HG02981 (cell line): Measurements from ENCODE around the gene ZNF735.
"Not testable (repeated sequence)": the region's sequence is repeated elsewhere in the genome, so short reads cannot be mapped to it uniquely, and the experiment has no call there.

ENCODE experiments used
- ATAC-seq: cut with Tn5 transposase; IDR thresholded peaks from one replicate; pipeline ENCODE4 v1.9.1; 2021; ENCODE audit warnings: mild to moderate bottlenecking, moderate library complexity; ENCODE audit not compliant: unreplicated experiment

ZNF735 gene

DNA sequence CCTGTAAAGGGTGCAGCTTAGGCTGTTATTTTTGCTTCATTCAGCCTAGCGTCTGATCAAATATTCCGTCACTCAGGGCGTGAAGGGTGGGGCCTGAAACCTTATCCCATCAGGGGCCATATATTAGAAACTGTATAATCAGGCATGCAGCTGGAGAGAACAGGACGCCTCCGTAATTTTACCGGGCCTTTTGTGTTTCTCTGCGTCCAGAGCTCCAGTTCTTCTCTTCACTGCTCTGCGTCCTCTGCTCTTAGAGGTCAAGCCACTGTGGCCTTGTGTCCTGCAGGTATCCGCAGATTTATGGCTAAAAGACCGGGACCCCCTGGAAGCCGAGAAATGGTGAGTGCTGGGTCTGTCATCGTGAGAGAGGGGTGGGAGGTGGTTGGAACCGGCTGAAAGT is at the start of gene ZNF735:
Gene ZNF735, plus strand, starts transcription at position 301 of the 400 bp plus-strand sequence. Its CDS starts 0 bp downstream, at position 301.
- ATAC-seq, result no peak

DNA sequence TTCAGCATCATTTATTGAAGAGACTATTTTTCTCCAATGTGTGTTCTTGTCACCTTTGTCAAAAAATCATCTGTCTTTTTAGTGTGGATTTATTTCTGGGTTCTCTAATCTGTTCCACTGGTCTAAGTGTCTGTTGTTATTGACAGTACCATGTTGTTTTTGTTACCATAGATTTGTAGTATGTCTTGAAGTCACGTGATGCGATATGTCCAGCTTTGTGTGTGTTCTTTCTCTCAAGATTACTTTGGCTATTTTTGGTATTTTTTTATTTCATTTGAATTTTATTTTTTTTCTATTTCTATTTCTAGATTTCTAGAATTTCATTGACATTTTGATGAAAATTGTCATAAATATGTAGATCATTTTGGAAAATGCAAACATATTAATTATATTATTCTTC is 36.0 kb upstream of the ZNF735 start:
- ATAC-seq, result not testable (repeated sequence)

DNA sequence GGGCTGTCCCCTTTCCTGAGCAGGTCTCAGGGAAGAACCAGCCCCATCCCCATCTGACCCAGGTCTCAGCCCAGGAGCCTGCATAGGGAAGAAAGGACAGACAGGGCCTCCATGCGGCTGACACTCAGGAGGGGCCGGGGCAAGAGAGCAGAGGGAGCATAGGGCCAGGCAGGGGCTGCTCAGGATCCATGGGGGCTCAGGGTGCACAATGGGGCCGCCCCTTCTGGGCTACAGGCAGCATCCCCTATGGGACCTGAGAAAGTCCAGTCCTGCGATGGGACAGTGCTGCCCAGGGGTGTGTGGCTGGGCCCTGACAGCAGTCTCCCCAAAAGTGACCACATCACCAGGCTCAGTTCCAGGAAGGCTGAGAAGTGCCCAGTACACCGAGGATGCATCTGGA is 32.7 kb upstream of the ZNF735 start:
- no peak for ATAC-seq

DNA sequence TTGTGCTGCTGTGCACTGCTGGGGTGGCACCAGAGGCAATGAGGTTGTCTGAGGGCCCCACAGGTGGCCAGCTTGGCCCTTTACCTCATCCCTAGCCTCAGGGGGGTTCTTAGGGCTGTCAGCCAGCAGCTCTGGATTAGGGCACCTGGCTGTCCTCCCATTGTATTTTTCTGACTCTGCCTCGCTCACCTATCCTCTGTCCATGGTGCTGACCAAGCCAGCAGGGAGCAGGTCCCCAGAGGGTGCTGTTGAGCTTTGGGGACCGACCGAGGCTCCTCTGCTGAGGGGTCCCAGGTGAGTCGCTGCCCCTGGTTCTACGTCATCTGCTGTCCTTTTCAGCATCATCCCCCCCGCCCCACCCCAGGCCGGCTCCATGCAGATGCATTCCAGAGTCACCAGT is 32.1 kb upstream of the ZNF735 start:
- no peak for ATAC-seq

DNA sequence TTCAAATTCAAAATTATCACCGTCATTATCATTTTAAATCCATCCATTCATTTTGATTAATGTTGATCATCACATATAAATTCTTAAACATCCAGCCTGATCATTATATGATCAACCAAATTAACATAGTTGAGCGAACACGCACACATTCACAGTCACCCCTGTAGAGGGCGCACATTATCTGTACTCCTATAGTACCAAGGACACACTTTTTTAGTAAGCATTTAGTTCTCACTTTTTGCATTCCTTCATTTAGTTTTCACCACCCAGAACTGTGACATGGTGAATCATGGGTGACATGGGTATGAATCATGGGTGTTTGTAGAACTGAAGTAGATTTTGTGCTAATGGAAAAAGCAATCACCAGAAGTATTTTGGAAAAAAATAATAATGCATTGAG is 26.0 kb upstream of the ZNF735 start:
- no peak for ATAC-seq

DNA sequence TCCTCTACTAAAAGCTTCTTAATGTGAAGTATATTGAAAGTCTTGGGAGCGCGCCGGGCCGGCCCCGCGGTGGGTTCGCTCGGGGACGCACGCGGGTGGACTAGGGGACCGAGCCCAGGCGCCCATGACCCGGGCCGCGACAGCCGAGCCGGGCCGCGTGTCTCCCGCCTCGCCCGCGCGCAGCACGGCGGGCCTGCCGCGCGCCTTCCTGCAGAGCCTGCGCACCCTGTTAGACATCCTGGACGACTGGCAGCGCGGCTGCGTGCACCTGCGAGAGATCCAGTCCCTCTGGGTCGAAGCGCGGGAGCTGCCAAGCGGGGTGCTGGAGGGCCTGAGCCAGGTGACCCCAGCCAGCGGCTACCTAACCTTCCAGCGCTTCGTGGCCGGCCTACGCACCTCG is 25.4 kb upstream of the ZNF735 start:
- no peak for ATAC-seq

DNA sequence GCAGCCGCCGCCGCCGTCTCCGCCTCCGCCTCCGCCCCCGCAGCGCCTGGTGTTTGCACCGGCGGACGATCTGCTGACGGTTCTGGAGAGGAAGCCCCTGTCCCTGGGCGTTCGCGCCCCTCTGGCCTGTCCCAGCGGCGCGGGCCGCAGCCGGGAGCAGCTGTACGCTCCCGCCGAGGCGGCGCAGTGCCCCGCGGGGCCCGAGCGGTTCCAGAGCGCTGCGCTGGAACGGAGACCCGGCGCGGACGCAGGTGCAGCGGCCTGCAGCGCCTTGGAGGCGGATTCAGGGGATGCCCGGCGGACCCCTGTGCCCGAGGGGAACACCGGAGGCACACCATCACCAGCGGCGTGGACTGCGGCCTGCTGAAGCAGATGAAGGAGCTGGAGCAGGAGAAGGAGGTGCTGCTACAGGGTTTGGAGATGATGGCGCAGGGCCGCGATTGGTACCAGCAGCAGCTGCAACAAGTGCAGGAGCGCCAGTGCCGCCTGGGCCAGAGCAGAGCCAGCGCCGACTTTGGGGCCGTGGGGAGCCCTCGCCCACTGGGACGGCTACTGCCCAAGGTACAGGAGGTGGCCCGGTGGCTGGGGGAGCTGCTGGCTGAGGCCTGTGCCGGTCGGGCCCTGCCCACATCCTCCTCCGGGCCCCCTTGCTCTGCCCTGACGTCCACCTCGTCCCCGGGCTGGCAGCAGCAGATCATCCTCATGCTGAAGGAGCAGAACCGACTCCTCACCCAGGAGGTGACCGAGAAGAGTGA is 24.8 kb upstream of the ZNF735 start:
- no peak for ATAC-seq

DNA sequence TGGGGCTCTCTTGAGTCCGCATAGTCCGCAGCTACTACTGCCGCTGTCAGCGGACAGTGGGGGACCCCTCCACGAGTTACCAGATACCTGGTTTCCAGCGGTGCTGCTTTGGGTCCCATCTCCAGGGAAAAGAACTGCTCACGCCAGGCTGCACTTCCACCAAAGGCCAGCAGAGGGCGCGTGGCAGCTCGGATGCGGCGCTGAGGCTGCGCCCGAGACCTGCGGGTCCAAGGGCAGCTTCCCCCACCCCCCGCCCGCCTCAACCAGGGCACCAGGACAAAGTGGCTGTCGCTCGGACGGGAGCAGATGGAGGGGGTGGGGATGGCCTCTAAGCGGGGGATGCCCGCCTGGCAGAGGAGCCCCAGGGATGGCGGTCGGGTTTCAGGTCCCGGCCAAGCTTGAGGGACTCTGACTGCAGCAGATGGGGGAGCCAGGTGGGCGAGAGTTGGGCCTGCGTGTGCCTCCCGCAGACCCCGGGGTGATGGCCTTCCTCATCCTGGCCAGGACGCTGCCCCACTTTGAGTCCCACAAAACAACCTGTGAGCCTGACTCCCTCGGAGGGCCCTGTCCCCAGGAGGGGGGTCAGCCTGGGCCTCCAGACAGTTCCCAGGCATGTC is 23.8 kb upstream of the ZNF735 start:
- ATAC-seq, result no peak

DNA sequence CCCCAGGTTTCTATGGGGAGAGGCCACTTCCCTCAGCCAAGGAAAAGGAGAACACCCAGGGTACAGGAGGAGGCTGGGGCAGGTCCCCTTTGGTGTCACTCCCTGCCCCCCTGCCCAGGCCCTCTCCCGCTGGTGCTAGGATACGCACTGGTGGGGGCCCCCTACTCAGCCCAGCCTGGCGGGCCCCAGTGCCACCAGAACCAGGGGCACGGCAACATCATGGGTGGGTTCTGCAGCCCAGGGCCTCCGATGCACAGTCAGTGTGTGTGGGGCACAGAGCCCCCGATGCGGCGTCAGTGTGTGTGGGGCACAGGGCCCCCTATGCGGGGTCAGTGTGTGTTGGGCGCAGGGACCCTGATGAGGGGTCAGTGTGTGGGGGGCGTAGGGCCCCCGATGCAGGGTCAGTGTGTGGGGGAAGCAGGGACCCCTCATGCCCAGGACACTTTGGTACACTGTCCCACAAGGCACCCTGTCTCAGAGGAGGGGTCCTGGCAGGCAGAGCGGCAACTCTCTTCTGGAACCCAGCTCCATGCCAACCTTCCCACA is 23.1 kb upstream of the ZNF735 start:
- no peak for ATAC-seq

DNA sequence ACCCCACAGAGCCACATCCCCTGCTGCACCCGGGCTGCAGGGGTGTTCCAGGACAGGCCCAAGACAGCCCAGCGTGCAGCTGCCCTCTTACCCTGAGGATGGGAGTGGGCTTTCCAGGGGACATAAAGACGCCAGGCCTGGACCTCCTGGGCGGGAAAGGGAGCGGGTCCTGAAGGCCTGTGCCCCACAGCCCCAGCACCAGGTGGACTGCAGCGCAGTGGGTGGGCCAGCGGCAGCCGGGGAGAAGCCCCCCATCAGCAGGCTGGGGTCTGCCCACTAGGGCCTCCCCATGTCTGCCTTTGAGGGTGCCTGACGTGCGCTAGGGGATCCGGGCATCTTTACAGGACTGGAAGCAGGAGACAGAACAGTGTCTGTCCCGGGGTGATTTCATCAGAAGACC is 22.6 kb upstream of the ZNF735 start:
- ATAC-seq, result no peak

DNA sequence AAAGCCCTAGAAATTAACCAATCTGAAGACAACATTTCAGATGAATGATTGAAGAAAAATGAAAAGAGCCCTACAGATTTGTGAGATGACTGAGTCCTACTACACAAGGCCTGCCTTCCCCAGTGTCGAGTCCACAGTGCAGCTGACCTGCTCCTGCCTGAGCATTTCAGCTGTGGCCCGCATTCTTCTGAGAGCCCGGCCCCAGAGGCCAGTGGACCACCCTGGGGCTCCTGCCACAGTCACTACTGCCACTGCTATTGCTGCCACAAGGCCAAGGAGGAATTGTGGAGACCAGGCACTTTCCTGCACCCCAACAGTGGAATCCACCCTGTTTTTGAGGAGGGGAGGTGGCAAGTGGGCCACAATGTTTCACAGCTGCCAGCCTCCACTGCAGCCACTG is 19.6 kb upstream of the ZNF735 start:
- ATAC-seq, result no peak

DNA sequence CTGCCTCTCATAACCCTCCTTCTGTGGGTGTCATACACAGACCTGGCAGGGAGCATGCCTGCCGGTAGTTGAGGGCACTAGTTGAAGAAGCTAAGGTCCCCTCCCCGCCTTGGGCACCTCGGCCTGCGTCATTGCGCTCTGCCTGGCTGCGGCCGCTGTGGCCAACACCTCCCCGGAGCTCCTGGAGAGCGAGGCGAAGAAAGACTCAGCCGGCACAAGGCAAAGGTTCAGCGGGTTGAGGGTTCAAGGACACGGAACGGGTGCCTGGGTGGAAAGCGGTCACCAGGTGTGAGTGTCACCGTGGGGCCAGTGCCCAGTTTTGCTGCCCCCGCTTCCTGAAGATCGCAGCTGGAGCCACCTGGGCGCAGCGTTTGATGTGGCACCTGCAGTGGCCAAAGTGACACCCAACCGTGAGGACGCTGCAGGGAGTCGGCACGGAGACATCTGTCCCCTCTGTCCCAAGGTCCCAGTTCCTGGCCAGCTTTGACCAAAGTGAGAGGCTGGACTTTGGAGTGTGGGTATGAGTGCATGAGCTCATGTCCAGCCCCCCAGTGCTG is 14.8 kb upstream of the ZNF735 start:
- ATAC-seq, result no peak

DNA sequence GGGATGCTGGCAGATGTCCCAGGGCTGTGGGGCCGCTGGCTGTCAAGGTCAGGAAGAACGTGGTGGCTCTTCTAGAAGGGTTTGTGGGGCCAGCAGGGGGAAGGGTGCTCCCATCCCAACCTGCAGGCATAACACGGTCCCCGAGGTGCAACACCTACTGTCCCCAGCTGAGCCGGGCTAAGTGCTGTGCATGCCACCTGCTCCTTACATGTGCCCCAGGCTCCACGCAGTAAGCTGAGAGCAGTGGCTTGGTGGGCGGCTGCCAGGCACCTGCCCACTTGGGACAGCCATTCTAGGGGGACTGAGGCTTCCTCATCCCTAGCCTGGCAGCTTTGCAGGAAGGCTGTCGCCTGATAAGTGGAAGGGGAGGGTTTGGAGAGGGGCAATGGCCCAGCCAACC is 14.2 kb upstream of the ZNF735 start:
- no peak for ATAC-seq

DNA sequence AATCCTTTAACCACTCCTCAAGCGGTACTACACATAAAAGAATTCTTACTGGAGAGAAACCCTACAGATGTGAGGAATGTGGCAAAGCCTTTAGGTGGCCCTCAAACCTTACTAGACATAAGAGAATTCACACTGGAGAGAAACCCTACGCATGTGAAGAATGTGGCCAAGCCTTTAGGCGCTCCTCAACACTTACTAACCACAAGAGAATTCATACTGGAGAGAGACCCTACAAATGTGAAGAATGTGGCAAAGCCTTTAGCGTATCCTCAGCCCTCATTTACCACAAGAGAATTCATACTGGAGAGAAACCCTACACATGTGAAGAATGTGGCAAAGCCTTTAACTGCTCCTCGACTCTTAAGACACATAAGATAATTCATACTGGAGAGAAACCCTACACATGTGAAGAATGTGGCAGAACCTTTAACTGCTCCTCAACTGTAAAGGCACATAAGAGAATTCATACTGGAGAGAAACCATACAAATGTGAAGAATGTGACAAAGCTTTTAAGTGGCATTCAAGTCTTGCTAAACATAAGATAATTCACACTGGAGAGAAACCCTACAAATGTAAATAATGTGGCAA is 12.8 kb downstream of the ZNF735 start:
- not testable (repeated sequence) for ATAC-seq

DNA sequence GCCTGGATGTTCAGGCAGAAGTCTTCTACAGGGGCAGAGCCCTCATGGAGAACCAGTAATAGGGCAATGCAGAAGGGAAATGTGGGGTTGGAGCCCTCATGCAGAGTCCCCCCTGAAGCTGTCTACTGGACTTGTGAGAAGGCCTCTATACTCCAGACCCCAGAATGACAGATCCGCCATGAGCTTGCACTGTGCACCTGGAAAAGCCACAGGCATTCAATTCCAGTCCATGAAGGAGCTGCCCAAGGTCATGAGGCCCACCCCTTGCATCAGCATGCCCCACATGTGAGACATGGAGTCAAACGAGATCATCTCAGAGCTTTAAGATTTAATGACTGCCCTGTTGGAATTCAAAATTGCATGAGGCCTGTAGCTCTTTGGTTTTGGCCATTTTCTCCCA is 16.4 kb downstream of the ZNF735 start:
- no peak for ATAC-seq

DNA sequence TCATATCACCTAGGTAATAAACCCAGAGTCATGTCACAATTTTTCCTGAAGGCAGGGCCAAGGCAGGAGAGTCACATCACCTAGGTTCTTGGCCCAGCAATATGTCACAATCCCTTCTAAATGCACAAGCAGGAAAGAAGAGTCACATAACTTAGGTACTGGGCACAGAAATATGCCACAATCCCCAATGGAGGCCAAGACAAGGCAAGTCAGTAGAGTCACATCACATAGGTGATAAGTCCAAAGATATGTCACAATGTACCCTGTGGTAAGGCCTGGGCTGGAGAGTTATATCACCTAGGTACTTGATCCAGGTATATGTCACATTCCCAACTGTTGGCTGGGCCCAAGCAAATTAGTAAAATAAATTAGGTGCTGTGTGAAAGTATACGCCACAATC is 21.2 kb downstream of the ZNF735 start, which contains the start of gene ZNF679:
Gene ZNF679, plus strand, starts transcription at position 301 of the 400 bp plus-strand sequence. CDS start 20,644 bp downstream, outside the sequence.
- ATAC-seq, result not testable (repeated sequence)

DNA sequence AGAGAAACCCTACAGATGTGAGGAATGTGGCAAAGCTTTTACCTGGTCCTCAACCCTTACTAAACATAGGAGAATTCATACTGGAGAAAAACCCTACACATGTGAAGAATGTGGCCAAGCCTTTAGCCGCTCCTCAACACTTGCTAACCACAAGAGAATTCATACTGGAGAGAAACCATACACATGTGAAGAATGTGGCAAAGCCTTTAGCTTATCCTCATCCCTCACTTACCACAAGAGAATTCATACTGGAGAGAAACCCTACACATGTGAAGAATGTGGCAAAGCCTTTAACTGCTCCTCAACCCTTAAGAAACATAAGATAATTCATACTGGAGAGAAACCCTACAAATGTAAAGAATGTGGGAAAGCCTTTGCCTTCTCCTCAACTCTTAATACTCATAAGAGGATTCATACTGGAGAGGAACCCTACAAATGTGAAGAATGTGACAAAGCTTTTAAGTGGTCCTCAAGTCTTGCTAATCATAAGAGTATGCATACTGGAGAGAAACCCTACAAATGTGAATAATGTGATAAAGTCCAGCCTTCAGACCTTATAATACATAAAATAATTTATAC is 59.4 kb downstream of the ZNF735 start:
- no peak for ATAC-seq
